ENCODE measurements around the gene TGFB1. TPM values are rescaled to one million over a fixed set of nuclear protein-coding genes. Genes with fewer than 3 reads are reported as not detected.
A peak's percentile ranks its signal among the peaks of the same experiment; 100 is the strongest.
"Not testable (repeated sequence)": the region's sequence is repeated elsewhere in the genome, so short reads cannot be mapped to it uniquely, and the experiment has no call there.

TGFB1 gene
- total RNA-seq, 1 experiment from 2014 or later, result 8.6 TPM

DNA sequence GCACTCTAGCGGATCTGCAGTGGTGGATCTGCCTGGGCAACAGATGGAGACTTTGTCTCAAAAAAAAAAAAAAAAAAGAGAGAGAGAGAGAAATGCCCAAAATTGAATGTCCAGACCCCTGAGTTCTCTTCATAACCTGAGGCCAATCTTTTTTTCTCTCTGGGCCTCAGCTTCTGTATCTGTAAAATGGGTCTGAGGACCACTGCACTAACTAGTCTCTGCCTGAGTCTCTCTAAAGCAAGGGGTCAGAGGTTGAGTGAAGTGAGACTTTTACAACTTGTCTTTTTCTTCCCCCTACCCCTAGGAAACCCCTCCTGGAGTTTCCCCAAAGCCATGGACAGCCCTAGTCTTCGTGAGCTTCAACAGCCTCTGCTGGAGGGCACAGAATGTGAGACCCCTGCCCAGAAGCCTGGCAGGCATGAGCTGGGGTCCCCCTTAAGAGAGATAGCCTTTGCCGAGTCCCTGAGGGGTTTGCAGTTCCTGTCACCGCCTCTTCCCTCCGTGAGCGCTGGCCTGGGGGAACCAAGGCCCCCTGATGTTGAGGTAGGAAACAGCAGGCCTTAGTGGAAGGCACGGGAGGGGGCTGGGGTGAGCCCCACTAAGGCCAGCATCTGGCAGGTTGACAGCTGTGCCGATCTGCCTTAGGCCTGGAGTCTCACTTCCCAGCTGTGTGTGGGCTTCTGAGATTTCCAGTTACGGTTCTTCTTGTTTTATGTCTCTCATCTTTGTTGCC lies 24.4 kb upstream of the TGFB1 start:
- DNase-seq, result peak; percentile 82
- H3K27me3 ChIP-seq (ENCODE audit: control insufficient read depth, insufficient read depth, low read length), result no peaks in the 10 kb centered on the region

DNA sequence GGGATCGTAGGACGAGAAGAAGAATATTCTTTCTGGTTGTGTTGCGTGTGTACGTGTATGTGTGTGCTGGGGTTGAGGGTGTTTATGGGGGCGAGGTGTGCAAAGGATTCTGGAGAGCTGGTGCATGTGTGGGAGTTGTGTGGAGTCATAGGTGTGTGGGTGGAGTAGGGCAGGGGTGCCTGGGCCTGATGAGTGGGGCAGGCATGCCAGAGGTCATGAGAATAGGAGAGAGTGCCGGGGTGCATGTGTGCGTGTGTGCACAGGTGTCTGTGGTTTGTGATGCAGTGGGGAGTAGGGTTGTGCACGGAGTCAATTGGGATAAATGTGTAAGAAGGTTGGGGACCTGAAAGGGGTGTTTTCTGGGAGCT lies 23.3 kb upstream of the TGFB1 start:
- peak overlapping the region; percentile 72 for H3K4me3 ChIP-seq (ENCODE audit: insufficient read depth, low read depth, low read length)
- no peaks in the 10 kb centered on the region; the same call in 1 of the 2 replicates for H3K36me3 ChIP-seq (replicated peaks; ENCODE audit: control insufficient read depth, insufficient read depth, low read length)
- no peak for DNase-seq
- H3K27me3 ChIP-seq (ENCODE audit: control insufficient read depth, insufficient read depth, low read length), result no peaks in the 10 kb centered on the region

More for the DNA sequence above, 24.4 kb upstream of the TGFB1 start:
- H3K36me3 ChIP-seq (replicated peaks; ENCODE audit: control insufficient read depth, insufficient read depth, low read length), result no peaks in the 10 kb centered on the region; the same call in 1 of the 2 replicates
- H3K4me3 ChIP-seq (ENCODE audit: insufficient read depth, low read depth, low read length), result no peak overlapping the region

DNA sequence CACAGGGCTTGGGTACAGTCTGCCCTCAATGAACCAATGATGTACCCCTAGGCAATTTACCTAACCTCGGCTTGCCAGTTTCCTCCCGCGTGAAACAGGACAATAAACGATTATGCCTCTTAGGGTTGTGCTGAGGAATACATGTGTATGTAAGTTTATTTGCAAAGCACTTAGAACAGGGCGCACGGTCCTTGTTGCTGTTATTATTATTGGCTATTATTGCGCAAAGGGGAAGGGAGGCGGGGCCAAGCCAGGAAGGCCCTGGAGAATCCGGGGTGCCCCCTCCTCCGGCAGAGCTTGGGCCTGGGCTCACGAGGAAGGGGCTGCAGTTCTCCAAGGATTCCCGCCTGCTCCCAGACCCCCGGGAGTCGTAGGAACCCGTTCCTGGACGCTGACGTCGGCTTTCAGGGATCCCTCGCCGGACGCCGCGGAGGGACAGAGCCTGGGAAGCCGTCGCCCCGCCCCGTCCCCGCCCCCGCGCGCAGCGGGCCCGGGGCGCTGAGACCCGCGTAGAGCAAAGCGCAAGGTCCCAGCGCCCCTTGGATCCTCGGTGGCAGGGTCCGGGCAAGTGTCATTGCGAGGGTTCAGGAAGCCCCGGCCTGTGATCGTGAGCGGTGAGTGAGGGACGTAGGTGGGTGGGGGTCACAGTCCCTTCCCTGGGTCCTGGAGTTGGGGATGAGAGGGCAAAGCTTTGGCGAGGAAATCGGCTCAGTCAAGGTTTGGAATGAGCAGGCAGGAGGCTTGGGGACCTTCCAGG lies 22.7 kb upstream of the TGFB1 start, which contains the start of gene TMEM91:
TMEM91 (plus strand) TSS at position 293 of the 757 bp plus-strand sequence. CDS start 1,777 bp downstream, outside the sequence.
- H3K36me3 ChIP-seq (replicated peaks; ENCODE audit: control insufficient read depth, insufficient read depth, low read length), result no peaks in the 10 kb centered on the region; the same call in 1 of the 2 replicates
- peak; percentile 93 for DNase-seq
- no peaks in the 10 kb centered on the region for H3K27me3 ChIP-seq (ENCODE audit: control insufficient read depth, insufficient read depth, low read length)
- H3K4me3 ChIP-seq (ENCODE audit: insufficient read depth, low read depth, low read length), result peak within 1 kb of the TSS; percentile 72

DNA sequence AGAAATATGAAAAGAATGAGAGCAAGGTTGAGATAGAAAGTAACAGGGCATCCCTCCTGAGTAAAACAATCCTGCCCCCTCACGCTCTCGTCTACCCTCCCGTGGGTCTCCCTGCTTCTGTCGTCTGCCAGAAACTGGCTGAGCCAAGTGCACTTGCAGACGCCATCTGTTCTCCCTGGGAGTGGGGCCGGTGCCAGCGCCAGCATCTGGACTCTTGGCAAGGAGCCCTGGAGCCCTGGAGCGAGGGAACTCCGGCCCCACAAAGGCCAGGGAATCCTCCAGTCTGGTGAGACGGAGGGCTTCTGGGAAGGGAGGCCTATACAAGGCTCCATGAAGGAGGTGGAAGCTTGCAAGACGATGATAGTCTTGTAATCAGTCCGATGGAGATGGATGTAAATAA lies 20.3 kb upstream of the TGFB1 start:
- Histone ChIP-seq H3K4me3 (ENCODE audit: insufficient read depth, low read depth, low read length) (no peak overlapping the region), H3K36me3 (replicated peaks; ENCODE audit: control insufficient read depth, insufficient read depth, low read length) (no peaks in the 10 kb centered on the region; the same call in 1 of the 2 replicates), H3K27me3 (ENCODE audit: control insufficient read depth, insufficient read depth, low read length) (no peaks in the 10 kb centered on the region)
- no peak for DNase-seq

DNA sequence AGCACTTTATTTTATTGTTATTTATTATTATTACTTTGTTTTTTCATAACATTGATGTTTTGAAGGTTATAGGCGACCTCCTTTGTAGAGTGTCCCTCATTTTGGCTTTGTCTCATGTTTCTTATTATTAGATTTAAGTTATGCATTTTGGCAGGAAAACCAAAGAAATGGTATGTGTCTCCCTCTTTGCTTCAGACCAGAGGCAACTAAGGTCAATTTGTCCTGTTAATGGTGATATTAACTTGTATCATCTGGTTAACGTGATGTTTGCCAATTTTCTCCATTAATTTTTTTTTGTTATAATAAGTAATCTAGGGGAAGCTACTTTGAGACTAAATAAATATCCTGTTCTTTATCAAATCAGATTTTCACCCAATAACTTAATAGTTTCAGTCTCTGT lies 18.8 kb upstream of the TGFB1 start:
- DNase-seq, result no peak

DNA sequence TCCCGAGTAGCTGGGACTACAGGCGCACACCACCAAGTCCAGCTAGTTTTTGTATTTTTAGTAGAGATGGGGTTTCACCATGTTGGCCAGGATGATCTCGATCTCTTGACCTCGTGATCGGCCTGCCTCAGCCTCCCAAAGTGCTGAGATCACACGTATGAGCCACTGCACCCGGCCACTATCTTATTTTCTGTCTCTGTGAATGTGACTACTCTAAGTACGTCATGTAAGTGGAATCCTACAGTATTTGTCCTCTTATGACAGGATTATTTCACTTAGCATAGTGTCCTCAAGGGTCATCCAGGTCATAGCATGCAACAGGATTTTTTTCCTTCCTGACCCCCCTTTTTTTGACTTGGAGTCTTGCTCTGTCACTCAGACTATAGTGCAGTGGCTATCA lies 17.8 kb upstream of the TGFB1 start:
- H3K4me3 ChIP-seq (ENCODE audit: insufficient read depth, low read depth, low read length), result no peak overlapping the region
- DNase-seq, result no peak
- H3K27me3 ChIP-seq (ENCODE audit: control insufficient read depth, insufficient read depth, low read length), result no peaks in the 10 kb centered on the region
- H3K36me3 ChIP-seq (replicated peaks; ENCODE audit: control insufficient read depth, insufficient read depth, low read length), result no peaks in the 10 kb centered on the region

More for the DNA sequence above, 18.8 kb upstream of the TGFB1 start:
- H3K27me3 ChIP-seq (ENCODE audit: control insufficient read depth, insufficient read depth, low read length), result no peaks in the 10 kb centered on the region
- H3K4me3 ChIP-seq (ENCODE audit: insufficient read depth, low read depth, low read length), result no peak overlapping the region
- no peaks in the 10 kb centered on the region for H3K36me3 ChIP-seq (replicated peaks; ENCODE audit: control insufficient read depth, insufficient read depth, low read length)

DNA sequence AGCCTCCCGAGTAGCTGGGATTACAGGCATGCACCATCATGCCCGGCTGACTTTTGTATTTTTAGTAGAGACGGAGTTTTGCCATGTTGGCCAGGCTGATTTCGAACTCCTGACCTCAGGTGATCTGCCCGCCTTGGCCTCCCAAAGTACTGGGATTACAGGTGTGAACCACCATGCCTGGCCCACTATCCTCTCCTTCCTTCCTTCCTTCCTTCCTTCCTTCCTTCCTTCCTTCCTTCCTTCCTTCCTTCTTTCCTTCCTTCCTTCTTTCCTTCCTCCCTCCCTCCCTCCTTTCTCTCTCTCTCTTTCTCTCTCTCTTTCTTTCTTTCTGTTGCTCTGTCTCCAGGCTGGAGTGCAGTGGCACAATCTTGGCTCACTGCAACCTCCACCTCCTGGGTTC lies 17.4 kb upstream of the TGFB1 start:
- H3K27me3 ChIP-seq (ENCODE audit: control insufficient read depth, insufficient read depth, low read length); H3K4me3 ChIP-seq (ENCODE audit: insufficient read depth, low read depth, low read length); H3K36me3 ChIP-seq (replicated peaks; ENCODE audit: control insufficient read depth, insufficient read depth, low read length); DNase-seq: not testable (repeated sequence)

DNA sequence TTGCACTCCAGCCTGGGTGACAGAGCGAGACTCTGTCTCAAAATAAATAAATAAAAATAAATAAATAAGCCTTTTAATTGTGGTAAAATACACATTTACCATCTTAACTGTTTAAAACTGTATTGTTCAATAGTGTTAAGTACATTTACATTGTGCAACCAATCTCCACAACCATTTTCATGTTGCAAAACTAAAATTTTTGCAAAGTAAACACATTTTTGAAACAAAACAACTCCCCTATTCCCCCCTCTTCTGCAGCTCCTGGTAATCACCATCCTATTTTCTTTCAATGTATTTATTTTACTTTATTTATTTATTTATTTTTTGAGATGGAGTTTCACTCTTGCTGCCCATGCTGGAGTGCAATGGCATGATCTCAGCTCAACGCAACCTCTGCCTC lies 16.0 kb upstream of the TGFB1 start:
- no peak overlapping the region for H3K4me3 ChIP-seq (ENCODE audit: insufficient read depth, low read depth, low read length)
- no peaks in the 10 kb centered on the region for H3K36me3 ChIP-seq (replicated peaks; ENCODE audit: control insufficient read depth, insufficient read depth, low read length)
- H3K27me3 ChIP-seq (ENCODE audit: control insufficient read depth, insufficient read depth, low read length), result no peaks in the 10 kb centered on the region
- no peak for DNase-seq

DNA sequence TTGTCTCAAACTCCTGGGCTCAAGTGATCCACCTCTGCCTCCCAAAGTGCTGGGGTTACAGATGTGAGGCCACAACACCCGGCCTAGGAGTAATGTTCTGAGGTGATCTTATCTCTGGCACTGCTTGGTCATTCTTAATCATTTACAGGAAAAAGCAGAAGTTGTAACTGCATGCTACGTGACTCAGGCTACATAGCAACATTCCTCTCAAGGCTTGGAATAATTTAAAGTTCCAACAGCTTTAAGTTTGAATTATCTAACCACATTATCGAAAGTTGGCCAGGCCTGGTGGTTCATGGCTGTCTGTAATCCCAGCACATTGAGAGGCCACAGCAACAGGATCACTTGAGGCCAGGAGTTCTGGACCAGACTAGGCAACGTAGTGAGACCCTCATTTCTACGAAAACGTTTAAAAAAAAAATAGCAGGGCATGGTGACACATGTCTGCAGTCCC lies 14.2 kb upstream of the TGFB1 start:
- no peaks in the 10 kb centered on the region for H3K36me3 ChIP-seq (replicated peaks; ENCODE audit: control insufficient read depth, insufficient read depth, low read length)
- no peak overlapping the region for H3K4me3 ChIP-seq (ENCODE audit: insufficient read depth, low read depth, low read length)
- no peak for DNase-seq

DNA sequence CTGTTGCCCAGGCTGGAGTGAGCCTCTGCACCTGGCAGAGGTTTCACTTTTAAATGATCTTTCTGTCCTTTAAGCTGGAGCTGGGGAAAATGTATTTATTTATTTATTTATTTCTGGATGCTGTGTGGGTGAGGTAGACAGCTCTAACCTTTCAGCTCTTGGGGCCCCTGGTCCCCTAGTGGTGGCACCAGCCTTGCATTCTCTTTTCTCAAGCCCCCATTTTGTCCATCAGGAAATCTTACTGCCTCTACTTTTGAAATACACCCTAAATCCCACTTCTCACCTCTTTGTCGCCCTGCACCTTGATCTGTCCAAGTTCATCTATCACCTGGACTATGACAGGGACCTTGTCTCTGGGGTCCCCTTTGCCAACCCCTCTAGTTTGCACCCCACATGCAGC lies 12.4 kb upstream of the TGFB1 start:
- H3K27me3 ChIP-seq (ENCODE audit: control insufficient read depth, insufficient read depth, low read length), result no peaks in the 10 kb centered on the region
- no peak overlapping the region for H3K4me3 ChIP-seq (ENCODE audit: insufficient read depth, low read depth, low read length)
- DNase-seq, result peak; percentile 48
- no peaks in the 10 kb centered on the region for H3K36me3 ChIP-seq (replicated peaks; ENCODE audit: control insufficient read depth, insufficient read depth, low read length)

More for the DNA sequence above, 14.2 kb upstream of the TGFB1 start:
- H3K27me3 ChIP-seq (ENCODE audit: control insufficient read depth, insufficient read depth, low read length), result no peaks in the 10 kb centered on the region

DNA sequence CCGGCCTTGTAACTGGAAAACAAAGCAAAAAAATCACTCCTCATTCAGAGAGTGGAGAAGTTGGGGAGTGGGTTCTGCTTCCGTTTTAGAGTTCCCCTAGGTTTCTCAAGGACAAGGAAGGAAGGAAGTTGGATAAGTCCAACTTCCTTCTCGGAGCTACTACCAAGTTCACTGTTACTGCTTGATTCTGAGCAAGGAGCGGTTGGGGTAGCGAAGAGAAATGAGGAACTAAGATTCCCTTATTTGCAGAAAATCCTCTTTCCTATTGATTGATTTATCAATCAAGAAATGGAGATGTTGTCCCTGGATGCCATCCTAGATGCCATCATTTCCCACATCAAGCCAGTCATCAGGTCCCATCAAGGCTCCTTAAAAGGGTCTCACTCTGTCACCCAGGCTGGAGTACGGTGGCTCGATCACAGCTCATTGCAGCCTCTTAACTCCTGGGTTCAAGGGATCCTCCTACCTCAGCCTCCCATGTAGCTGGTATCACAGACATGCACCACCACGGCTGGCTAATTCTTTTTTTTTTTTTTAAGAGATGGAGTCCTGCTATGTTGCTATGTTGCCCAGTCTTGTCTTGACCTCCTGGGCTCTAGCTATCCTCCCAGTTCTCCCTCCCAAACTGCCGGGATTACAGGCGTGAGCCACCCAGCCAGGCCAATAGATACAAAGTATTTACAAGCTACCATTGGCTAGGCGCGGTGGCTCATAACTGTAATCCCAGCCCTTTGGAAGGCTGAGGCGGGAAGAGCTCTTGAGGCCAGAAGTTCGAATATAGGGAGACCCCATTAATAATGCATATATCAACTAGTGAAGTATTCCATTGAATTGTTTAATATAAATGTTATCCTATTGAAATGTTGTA lies 11.0 kb upstream of the TGFB1 start:
- DNase-seq, result no peak
- Histone ChIP-seq H3K27me3 (ENCODE audit: control insufficient read depth, insufficient read depth, low read length) (no peaks in the 10 kb centered on the region), H3K36me3 (replicated peaks; ENCODE audit: control insufficient read depth, insufficient read depth, low read length) (no peaks in the 10 kb centered on the region), H3K4me3 (ENCODE audit: insufficient read depth, low read depth, low read length) (peak overlapping the region; percentile 75)

DNA sequence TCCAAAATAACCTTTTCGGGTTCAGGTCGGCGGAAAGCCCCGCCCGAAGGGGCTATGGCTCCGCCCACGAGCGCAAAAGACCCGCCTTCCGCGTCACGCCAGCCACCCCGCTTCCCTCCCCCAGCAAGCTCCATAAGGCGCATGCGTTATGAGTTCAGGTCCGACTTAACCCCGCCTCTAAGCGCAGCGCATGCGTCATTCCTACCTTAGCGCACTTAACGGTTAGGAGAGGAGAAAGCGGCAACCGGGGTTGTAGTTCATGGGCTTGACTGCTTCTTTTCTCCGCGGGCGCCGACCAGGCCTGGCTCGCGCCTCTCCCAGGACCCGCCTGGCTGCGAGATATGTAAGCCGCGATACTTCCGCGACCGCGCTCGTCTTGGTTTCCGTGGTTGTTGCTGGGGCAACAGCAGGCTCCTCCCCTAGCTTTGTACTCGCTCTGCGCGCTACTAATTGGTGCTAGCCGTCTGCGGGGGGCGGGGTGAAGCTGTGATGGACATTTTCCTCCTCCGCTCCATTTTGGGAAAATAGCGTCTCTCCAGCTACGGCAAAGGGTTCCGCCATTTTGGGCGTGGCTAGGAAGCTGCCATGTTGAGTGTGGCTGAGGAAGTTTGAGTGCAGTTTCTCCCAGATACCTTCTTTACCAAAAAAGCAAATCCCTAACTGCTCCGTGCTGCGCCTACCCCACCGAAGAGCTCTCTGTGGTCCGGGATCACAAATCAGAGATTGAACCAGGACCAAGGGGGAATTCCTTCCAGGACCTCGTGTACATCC lies 10.2 kb upstream of the TGFB1 start, which contains the start of gene B9D2:
B9D2 (minus strand) TSS at position 397 of the 771 bp plus-strand sequence. CDS start 630 bp downstream, outside the sequence.
- Histone ChIP-seq H3K27me3 (ENCODE audit: control insufficient read depth, insufficient read depth, low read length) (no peaks in the 10 kb centered on the region), H3K4me3 (ENCODE audit: insufficient read depth, low read depth, low read length) (peak within 1 kb of the TSS; percentile 75)
- peak; percentile 99 for DNase-seq

DNA sequence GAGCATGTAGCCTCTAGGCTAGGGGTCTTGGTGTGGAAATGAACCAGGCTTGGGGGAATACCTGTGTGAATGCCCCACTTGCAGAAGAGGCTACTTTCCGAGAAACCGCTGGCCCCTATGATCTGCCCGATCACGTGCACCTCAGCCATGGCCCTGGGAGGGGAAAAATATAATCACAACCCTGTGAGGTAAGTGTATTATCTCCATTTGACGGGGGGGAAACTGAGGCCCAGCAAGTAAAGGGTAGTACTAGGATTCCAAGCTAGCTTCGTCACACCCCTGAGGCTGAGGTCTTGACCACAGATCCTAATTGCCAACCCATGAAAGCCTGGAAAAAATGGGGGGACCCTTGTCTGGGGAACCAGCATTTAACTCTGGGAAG lies 9.6 kb upstream of the TGFB1 start:
- Histone ChIP-seq H3K36me3 (replicated peaks; ENCODE audit: control insufficient read depth, insufficient read depth, low read length) (no peaks in the 10 kb centered on the region), H3K4me3 (ENCODE audit: insufficient read depth, low read depth, low read length) (peak overlapping the region; percentile 75), H3K27me3 (ENCODE audit: control insufficient read depth, insufficient read depth, low read length) (no peaks in the 10 kb centered on the region)
- peak; percentile 22 for DNase-seq

More for the DNA sequence above, 10.2 kb upstream of the TGFB1 start, which contains the start of gene B9D2:
- no peaks in the 10 kb centered on the region for H3K36me3 ChIP-seq (replicated peaks; ENCODE audit: control insufficient read depth, insufficient read depth, low read length)

Measured in H7 (cell line).